ENCODE data around the gene MEOX2.

Gene MEOX2

GRCh38 chr7:15684871-15685270, 1.6 kb downstream of the MEOX2 start:
- no peak for DNase-seq
- Histone ChIP-seq H3K36me3 (replicated peaks) (no peaks in the 10 kb centered on the region), H3K27me3 (replicated peaks) (peaks cover 9% of the 10 kb centered on the region), H3K4me3 (ENCODE audit: low read depth, low read length) (no peak overlapping the region), H3K27ac (no peak overlapping the region)
- in situ Hi-C loops (cut with HindIII; ENCODE audit: low pct_ligation_motif_present, low sequenced_read_pairs) = no loop called here
- no peak for TF ChIP-seq CTCF (IDR thresholded peaks at IDR 0.05; ENCODE audit: low read depth, low read length, missing control alignments)

- DNase-seq = no peak
- Histone ChIP-seq H3K36me3 (replicated peaks) (no peaks in the 10 kb centered on the region), H3K4me3 (ENCODE audit: low read depth, low read length) (no peak overlapping the region), H3K27me3 (replicated peaks) (peaks cover 9% of the 10 kb centered on the region), H3K27ac (no peak overlapping the region)
- no peak for TF ChIP-seq CTCF (IDR thresholded peaks at IDR 0.05; ENCODE audit: low read depth, low read length, missing control alignments)
- in situ Hi-C loops (cut with HindIII; ENCODE audit: low pct_ligation_motif_present, low sequenced_read_pairs) = no loop called here
Measured at GRCh38 chr7:15684111-15684800, 2.2 kb downstream of the MEOX2 start.

GRCh38 chr7:15682751-15683245, 3.7 kb downstream of the MEOX2 start:
- DNase-seq = no peak
- in situ Hi-C loops (cut with HindIII; ENCODE audit: low pct_ligation_motif_present, low sequenced_read_pairs) = no loop called here
- TF ChIP-seq CTCF (IDR thresholded peaks at IDR 0.05; ENCODE audit: low read depth, low read length, missing control alignments) = no peak
- Histone ChIP-seq H3K27ac (no peak overlapping the region), H3K36me3 (replicated peaks) (no peaks in the 10 kb centered on the region), H3K4me3 (ENCODE audit: low read depth, low read length) (no peak overlapping the region), H3K27me3 (replicated peaks) (peaks cover 9% of the 10 kb centered on the region)

GRCh38 chr7:15682111-15682510, 4.4 kb downstream of the MEOX2 start:
- no peak for DNase-seq
- TF ChIP-seq CTCF (IDR thresholded peaks at IDR 0.05; ENCODE audit: low read depth, low read length, missing control alignments) = no peak
- in situ Hi-C loops (cut with HindIII; ENCODE audit: low pct_ligation_motif_present, low sequenced_read_pairs) = no loop called here
- Histone ChIP-seq H3K27me3 (replicated peaks) (peaks cover 3% of the 10 kb centered on the region), H3K27ac (no peak overlapping the region), H3K36me3 (replicated peaks) (no peaks in the 10 kb centered on the region), H3K4me3 (ENCODE audit: low read depth, low read length) (no peak overlapping the region)

- DNase-seq = no peak
- Histone ChIP-seq H3K27me3 (replicated peaks) (no peaks in the 10 kb centered on the region), H3K27ac (no peak overlapping the region), H3K36me3 (replicated peaks) (no peaks in the 10 kb centered on the region), H3K4me3 (ENCODE audit: low read depth, low read length) (no peak overlapping the region)
- in situ Hi-C loops (cut with HindIII; ENCODE audit: low pct_ligation_motif_present, low sequenced_read_pairs) = no loop called here
- TF ChIP-seq CTCF (IDR thresholded peaks at IDR 0.05; ENCODE audit: low read depth, low read length, missing control alignments) = no peak
Measured at GRCh38 chr7:15681631-15682030, 4.9 kb downstream of the MEOX2 start.

- H3K36me3 ChIP-seq (replicated peaks) = no peaks in the 10 kb centered on the region
- no peak overlapping the region for H3K27ac ChIP-seq
- H3K27me3 ChIP-seq (replicated peaks) = no peaks in the 10 kb centered on the region
- DNase-seq = no peak
- in situ Hi-C loops (cut with HindIII; ENCODE audit: low pct_ligation_motif_present, low sequenced_read_pairs) = no loop called here
- TF ChIP-seq CTCF (IDR thresholded peaks at IDR 0.05; ENCODE audit: low read depth, low read length, missing control alignments) = no peak
- no peak overlapping the region for H3K4me3 ChIP-seq (ENCODE audit: low read depth, low read length)
Measured at GRCh38 chr7:15681186-15681585, 5.3 kb downstream of the MEOX2 start.

Data from brain microvascular endothelial cell (primary cell).